D721Med (cell line): ENCODE measurements around the gene CHKA.
A peak's percentile ranks its signal among the peaks of the same experiment; 100 is the strongest.

Experiments used
- DNase-seq: peaks from one replicate; pipeline ENCODE4 v3.0.0; 2011; ENCODE audit warnings: low spot score; ENCODE audit not compliant: insufficient read length
- FAIRE-seq: peaks from 2 replicates; lab custom pipeline; 2011; peaks lifted over from hg19 to GRCh38; lab: Jason Lieb, UNC
- TF ChIP-seq, protein P1 (sequence below): IDR thresholded peaks from 2 replicates; pipeline ENCODE4 v1.5.1; 2012; ENCODE audit warnings: mild to moderate bottlenecking, control low read depth; ENCODE audit not compliant: insufficient read depth; ENCODE audit errors: missing control alignments

The CHKA gene

DNA sequence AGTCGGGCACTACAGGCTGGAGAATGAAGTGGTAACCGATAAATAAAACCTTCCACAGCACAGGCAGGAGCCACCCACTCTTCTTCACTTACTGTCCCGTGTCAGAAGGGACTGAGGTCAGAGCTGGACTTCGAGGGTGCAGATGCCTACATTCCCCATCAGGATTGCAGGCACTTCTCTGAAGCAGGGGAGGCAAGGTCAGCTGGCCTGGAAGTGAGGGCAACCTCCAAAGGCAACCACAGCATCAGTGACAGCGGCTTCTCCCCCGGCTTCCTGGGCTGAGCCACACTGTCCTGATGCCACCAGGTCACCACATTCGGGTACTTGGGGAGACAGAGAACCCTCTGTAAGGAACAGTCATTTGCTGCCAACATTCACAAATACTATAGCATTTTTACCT, 59.7 kb downstream of the CHKA start:
- FAIRE-seq = no peak

DNA sequence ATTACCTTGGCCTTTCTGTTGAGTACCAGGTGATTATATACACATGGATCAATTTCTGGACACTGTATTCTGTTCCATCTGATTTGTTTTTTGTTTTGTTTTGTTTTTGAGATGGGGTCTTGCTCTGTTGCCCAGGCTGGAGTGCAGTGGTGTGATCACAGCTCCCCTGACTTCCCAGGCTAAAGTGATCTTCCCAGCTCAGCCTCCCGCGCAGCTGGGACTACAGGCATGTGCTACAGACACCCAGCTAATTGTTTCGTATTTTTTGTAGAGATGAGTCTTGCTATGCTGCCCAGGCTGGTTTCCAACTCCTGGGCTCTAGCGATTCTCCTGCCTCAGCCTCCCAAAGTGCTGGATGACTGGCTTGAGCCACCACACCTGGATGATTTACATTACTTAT, 63.4 kb downstream of the CHKA start:
- FAIRE-seq (no peak), DNase-seq (no peak)
- TF ChIP-seq, protein P1, sequence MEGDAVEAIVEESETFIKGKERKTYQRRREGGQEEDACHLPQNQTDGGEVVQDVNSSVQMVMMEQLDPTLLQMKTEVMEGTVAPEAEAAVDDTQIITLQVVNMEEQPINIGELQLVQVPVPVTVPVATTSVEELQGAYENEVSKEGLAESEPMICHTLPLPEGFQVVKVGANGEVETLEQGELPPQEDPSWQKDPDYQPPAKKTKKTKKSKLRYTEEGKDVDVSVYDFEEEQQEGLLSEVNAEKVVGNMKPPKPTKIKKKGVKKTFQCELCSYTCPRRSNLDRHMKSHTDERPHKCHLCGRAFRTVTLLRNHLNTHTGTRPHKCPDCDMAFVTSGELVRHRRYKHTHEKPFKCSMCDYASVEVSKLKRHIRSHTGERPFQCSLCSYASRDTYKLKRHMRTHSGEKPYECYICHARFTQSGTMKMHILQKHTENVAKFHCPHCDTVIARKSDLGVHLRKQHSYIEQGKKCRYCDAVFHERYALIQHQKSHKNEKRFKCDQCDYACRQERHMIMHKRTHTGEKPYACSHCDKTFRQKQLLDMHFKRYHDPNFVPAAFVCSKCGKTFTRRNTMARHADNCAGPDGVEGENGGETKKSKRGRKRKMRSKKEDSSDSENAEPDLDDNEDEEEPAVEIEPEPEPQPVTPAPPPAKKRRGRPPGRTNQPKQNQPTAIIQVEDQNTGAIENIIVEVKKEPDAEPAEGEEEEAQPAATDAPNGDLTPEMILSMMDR = no peak

More for the DNA sequence above, 59.7 kb downstream of the CHKA start:
- TF ChIP-seq, protein P1 = no peak
- DNase-seq = no peak

DNA sequence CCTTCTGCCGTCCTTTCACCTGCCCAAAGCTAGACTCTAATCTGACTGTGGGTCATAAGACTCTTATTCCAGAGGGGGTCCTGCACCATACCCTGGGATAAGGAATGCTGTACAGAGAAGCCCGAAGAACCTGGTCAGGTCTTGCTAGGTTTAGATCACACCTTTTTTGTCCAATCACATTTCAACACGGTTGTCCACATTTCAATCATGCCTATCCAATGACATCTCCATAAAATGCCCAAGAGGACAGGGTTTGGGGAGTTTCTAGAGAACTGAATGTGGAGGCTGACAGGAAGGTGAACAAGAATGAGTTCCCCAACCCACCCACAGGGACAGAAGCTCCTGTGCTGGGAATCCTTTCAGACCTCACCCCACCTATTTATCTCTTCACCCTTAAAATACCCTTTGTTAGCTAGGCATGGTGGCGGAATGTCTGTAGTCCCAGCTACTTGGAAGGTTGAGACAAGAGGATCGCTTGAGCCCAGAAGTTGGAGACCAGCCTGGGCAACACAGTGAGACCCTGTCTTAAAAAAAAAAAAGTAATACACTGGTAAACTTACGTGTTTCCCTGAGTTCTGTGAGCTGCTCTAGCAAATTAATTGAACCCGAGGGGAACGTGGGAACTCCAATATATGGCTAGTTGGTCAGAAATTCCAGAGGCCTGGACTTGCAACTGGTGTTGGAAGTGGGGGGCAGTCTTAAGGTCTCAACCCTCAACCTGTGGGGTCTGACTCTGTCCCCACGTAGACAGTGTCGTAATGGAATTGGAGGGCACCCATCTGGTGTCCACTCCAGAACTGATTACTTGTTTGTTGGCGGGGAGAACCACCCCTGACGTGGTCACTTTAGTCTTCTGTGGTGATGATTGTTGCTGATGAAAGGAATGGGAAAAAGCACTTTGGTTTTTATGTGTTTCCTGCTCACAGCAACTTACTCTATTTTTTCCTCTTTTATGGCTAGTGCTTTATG, 64.6 kb downstream of the CHKA start:
- DNase-seq (no peak), FAIRE-seq (no peak)
- TF ChIP-seq, protein P1 = no peak

DNA sequence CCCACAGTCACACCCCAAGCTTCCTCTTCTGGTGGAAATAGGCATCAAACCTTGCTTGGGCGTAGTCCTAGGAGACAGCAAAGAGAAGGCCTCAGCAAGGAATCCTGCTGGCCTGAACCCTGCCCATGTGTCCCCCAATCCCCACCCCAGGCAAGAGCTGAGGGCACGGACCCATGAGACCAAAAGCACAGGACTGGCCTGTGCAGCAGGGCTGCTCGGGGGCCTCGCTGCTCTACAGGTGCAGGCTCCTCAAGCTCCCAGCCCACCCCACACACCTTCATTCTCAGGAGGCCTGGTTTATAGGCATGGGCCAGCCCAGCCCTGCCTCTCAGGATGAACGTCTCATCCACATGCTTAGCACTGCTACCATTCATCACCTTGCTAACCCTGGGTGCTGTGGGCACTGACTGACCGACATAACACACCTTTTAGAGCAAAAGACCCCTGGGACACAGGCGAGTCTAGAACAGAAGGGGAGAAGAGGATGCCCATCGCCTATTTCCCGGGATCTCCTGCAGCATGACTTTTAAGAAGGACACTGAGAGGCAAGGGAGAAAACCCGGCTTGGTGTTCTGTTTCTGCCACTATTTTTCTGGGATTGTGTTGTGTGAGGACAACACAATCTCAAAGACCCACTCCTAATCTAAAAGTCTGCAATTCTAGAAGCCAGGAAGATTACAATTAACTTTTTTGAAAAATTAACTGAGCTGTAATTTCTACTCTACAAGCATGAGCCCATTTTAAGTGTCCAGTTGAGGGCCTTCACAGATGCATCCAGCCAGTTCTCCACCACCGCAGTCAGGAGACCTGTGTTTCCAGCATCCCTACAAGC, 67.0 kb downstream of the CHKA start:
- FAIRE-seq = no peak
- TF ChIP-seq, protein P1 = no peak
- DNase-seq = no peak

DNA sequence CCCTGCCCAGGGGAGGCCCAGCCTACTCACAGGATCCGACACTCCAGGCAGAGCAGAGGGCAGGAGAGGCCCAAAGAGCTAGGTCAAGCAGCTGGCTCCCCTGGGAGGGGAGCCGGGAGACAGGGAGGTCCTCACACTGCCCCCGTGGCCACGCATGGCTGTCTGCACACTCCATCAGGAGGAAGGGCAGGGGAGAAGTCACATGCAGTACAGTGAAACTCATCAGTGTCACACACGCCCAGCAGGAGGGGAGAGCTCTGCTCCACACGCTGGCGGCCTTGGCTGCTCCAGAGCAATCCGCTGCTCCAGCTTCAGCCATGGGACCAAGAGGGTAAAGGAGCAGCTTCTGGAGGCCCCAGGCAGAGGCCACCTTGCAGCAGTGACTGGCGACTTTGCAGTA, 68.1 kb downstream of the CHKA start:
- FAIRE-seq (no peak), DNase-seq (peak; percentile 7)
- TF ChIP-seq, protein P1 = no peak

DNA sequence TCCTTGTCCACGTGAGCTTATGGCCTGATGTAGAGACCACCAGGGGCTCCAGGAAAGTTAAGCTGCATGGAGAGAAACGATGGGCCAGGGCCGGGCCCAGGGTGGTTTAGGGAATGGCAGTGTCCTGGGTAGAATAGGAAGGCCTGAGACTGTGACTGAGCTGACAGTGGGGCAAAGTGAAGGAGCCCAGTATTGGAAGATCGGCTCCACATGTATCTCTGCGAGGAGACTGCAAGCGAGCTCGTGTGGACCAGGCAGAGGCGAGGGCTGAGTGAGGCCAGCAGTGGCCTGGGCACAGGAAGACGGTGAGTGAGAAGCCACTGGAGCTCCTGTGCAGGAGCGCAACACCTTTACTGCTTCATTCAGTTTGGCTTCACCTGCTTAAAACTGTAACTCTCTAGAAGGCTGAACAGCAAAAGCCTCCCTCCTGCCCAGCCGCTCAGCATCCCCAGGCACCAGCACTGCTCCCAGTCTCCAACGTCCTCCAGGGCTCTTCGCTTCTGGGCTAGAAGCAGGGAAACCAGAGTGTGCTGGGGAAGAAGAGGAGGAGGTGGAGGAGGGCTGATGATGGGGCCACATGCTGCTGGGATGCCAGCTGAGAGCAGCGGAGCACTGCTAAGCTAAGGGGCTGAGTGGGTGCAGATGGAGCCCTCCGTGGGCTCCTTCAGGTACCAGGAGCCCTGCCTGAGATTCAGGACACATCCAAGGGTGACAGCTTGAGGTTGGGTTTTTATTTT, 68.9 kb downstream of the CHKA start:
- FAIRE-seq (no peak), DNase-seq (no peak)
- TF ChIP-seq, protein P1 = no peak
